Karpas-422 (cell line): ENCODE measurements around the gene ZBTB42. TPM values are rescaled to one million over a fixed set of nuclear protein-coding genes. Genes with fewer than 3 reads are reported as not detected.

Source experiments
- DNase-seq: peaks from one replicate; pipeline ENCODE4 v3.0.0-alpha.2; 2015
- H2AFZ ChIP-seq: fragments of 200-600 bp; sonication (generic); 2 replicates; pipeline ENCODE4 v1.6.1; 2014; ENCODE audit warnings: antibody characterized with exemption, low read length, mixed read lengths
- H3K27ac ChIP-seq: fragments of 200-600 bp; sonication (generic); 2 replicates; pipeline ENCODE4 v1.5.1; 2014; ENCODE audit warnings: mild to moderate bottlenecking, low read length, moderate library complexity
- H3K27me3 ChIP-seq: fragments of 200-600 bp; sonication (generic); 2 replicates; pipeline ENCODE4 v1.6.1; 2014; ENCODE audit warnings: low read length, mixed read lengths
- H3K36me3 ChIP-seq: fragments of 200-600 bp; sonication (generic); 2 replicates; pipeline ENCODE4 v1.6.1; 2014; ENCODE audit warnings: low read length, mixed read lengths; ENCODE audit not compliant: insufficient read depth
- H3K4me1 ChIP-seq: fragments of 200-600 bp; sonication (generic); 2 replicates; pipeline ENCODE4 v1.6.1; 2014; ENCODE audit warnings: mild to moderate bottlenecking, low read length, mixed read lengths
- H3K4me2 ChIP-seq: fragments of 200-600 bp; sonication (generic); 2 replicates; pipeline ENCODE4 v1.6.1; 2014; ENCODE audit warnings: low read length, low read depth, mild to moderate bottlenecking; ENCODE audit not compliant: poor library complexity, severe bottlenecking
- H3K4me3 ChIP-seq: fragments of 200-600 bp; sonication (generic); 2 replicates; pipeline ENCODE4 v1.5.1; 2014; ENCODE audit warnings: mild to moderate bottlenecking, antibody characterized with exemption, low read length, mixed read lengths
- H3K79me2 ChIP-seq: fragments of 200-600 bp; sonication (generic); 2 replicates; pipeline ENCODE4 v1.6.1; 2014; ENCODE audit warnings: mild to moderate bottlenecking, low read length, mixed read lengths
- H3K9ac ChIP-seq: fragments of 200-600 bp; sonication (generic); 2 replicates; pipeline ENCODE4 v1.6.0; 2014; ENCODE audit warnings: low read length
- H3K9me2 ChIP-seq: fragments of 200-600 bp; sonication (generic), shearing (Covaris generic); replicated peaks from 2 replicates; pipeline ENCODE4 v1.6.0; 2014; ENCODE audit warnings: mild to moderate bottlenecking, low read length, moderate library complexity; ENCODE audit not compliant: insufficient read depth
- H3K9me3 ChIP-seq: fragments of 300-700, 200-600 bp; sonication (generic); 2 replicates; pipeline ENCODE4 v1.6.1; 2014; ENCODE audit warnings: low read length, mixed read lengths
- H4K20me1 ChIP-seq: fragments of 200-600 bp; sonication (generic); 2 replicates; pipeline ENCODE4 v1.6.1; 2014; ENCODE audit warnings: mild to moderate bottlenecking, antibody characterized with exemption, low read length, low read depth; ENCODE audit not compliant: insufficient read depth
- total RNA-seq: library from RNA; depleted of rRNA; stranded (reverse); fragments of >200 nt; shearing (Covaris generic); gene quantifications from 2 replicates; pipeline ENCODE4 v1.2.3, GENCODE V29; 2014; ENCODE audit warnings: low replicate concordance

The ZBTB42 gene
- total RNA-seq, 1 experiment from 2014 or later, result 0.45 TPM

GRCh38 chr14:104767634-104767918, 33.3 kb upstream of the ZBTB42 start:
- Histone ChIP-seq H3K9me2 (no peaks in the 10 kb centered on the region), H3K9ac (no peak overlapping the region), H3K4me2 (no peak overlapping the region), H3K27ac (no peak overlapping the region), H3K36me3 (peaks cover 21% of the 10 kb centered on the region), H3K79me2 (no peaks in the 10 kb centered on the region), H2AFZ (no peak overlapping the region), H3K9me3 (peaks cover 7% of the 10 kb centered on the region; the same call in 1 of the 2 replicates), H3K4me1 (peaks cover 5% of the 10 kb centered on the region), H4K20me1 (no peaks in the 10 kb centered on the region), H3K27me3 (no peaks in the 10 kb centered on the region), H3K4me3 (no peak overlapping the region)
- no peak for DNase-seq

- Histone ChIP-seq H3K79me2 (no peaks in the 10 kb centered on the region), H4K20me1 (no peaks in the 10 kb centered on the region), H3K9ac (peak overlapping the region; percentile 47), H3K27me3 (no peaks in the 10 kb centered on the region), H2AFZ (no peak overlapping the region), H3K36me3 (peaks cover 29% of the 10 kb centered on the region), H3K4me1 (peaks cover 5% of the 10 kb centered on the region), H3K4me2 (no peak overlapping the region), H3K9me3 (peaks cover 7% of the 10 kb centered on the region; the same call in 1 of the 2 replicates), H3K9me2 (no peaks in the 10 kb centered on the region), H3K4me3 (no peak overlapping the region), H3K27ac (no peak overlapping the region)
- DNase-seq, result peak; percentile 96
Measured at GRCh38 chr14:104768437-104769323, 32.2 kb upstream of the ZBTB42 start.

GRCh38 chr14:104769324-104770071, 31.4 kb upstream of the ZBTB42 start:
- Histone ChIP-seq H3K36me3 (peaks cover 29% of the 10 kb centered on the region), H3K4me3 (no peak overlapping the region), H3K27me3 (no peaks in the 10 kb centered on the region), H3K9me3 (peaks cover 7% of the 10 kb centered on the region; the same call in 1 of the 2 replicates), H3K9ac (no peak overlapping the region), H3K4me2 (no peak overlapping the region), H3K4me1 (peaks cover 5% of the 10 kb centered on the region), H4K20me1 (no peaks in the 10 kb centered on the region), H3K79me2 (no peaks in the 10 kb centered on the region), H2AFZ (no peak overlapping the region), H3K27ac (no peak overlapping the region), H3K9me2 (no peaks in the 10 kb centered on the region)
- DNase-seq, result no peak

- Histone ChIP-seq H2AFZ (no peak overlapping the region), H4K20me1 (no peaks in the 10 kb centered on the region), H3K27me3 (no peaks in the 10 kb centered on the region), H3K27ac (no peak overlapping the region), H3K79me2 (no peaks in the 10 kb centered on the region), H3K4me1 (peaks cover 5% of the 10 kb centered on the region), H3K36me3 (peaks cover 35% of the 10 kb centered on the region), H3K9me2 (no peaks in the 10 kb centered on the region), H3K4me2 (no peak overlapping the region), H3K4me3 (no peak overlapping the region), H3K9me3 (peaks cover 7% of the 10 kb centered on the region; the same call in 1 of the 2 replicates), H3K9ac (no peak overlapping the region)
- DNase-seq, result no peak
Measured at GRCh38 chr14:104770072-104770579, 30.8 kb upstream of the ZBTB42 start.

GRCh38 chr14:104770851-104771272, 30.0 kb upstream of the ZBTB42 start:
- H3K36me3 ChIP-seq, result peaks cover 39% of the 10 kb centered on the region
- H3K9ac ChIP-seq, result no peak overlapping the region
- no peak overlapping the region for H3K4me3 ChIP-seq
- H3K27ac ChIP-seq, result no peak overlapping the region
- peaks cover 7% of the 10 kb centered on the region; the same call in 1 of the 2 replicates for H3K9me3 ChIP-seq
- no peaks in the 10 kb centered on the region for H4K20me1 ChIP-seq
- peaks cover 5% of the 10 kb centered on the region for H3K4me1 ChIP-seq
- no peaks in the 10 kb centered on the region for H3K27me3 ChIP-seq
- peak; percentile 76 for DNase-seq
- H2AFZ ChIP-seq, result no peak overlapping the region
- no peak overlapping the region for H3K4me2 ChIP-seq
- H3K79me2 ChIP-seq, result no peaks in the 10 kb centered on the region
- no peaks in the 10 kb centered on the region for H3K9me2 ChIP-seq

GRCh38 chr14:104771374-104771773, 29.5 kb upstream of the ZBTB42 start:
- no peaks in the 10 kb centered on the region for H3K79me2 ChIP-seq
- H2AFZ ChIP-seq, result no peak overlapping the region
- no peak overlapping the region for H3K4me2 ChIP-seq
- no peak overlapping the region for H3K27ac ChIP-seq
- no peaks in the 10 kb centered on the region for H3K27me3 ChIP-seq
- H3K4me3 ChIP-seq, result no peak overlapping the region
- peaks cover 5% of the 10 kb centered on the region for H3K4me1 ChIP-seq
- H3K9ac ChIP-seq, result no peak overlapping the region
- peaks cover 7% of the 10 kb centered on the region; the same call in 1 of the 2 replicates for H3K9me3 ChIP-seq
- no peaks in the 10 kb centered on the region for H4K20me1 ChIP-seq
- H3K36me3 ChIP-seq, result peaks cover 43% of the 10 kb centered on the region
- H3K9me2 ChIP-seq, result no peaks in the 10 kb centered on the region
- no peak for DNase-seq

- peaks cover 50% of the 10 kb centered on the region for H3K36me3 ChIP-seq
- no peak overlapping the region for H3K9ac ChIP-seq
- DNase-seq, result no peak
- H3K79me2 ChIP-seq, result no peaks in the 10 kb centered on the region
- H3K9me3 ChIP-seq, result peaks cover 7% of the 10 kb centered on the region; the same call in 1 of the 2 replicates
- H3K4me3 ChIP-seq, result no peak overlapping the region
- peaks cover 5% of the 10 kb centered on the region for H3K4me1 ChIP-seq
- no peak overlapping the region for H3K4me2 ChIP-seq
- no peak overlapping the region for H3K27ac ChIP-seq
- 0 out of 2 replicates have a peak, but pooled peaks cover under 1% of the 10 kb centered on the region for H4K20me1 ChIP-seq
- no peaks in the 10 kb centered on the region for H3K27me3 ChIP-seq
- H2AFZ ChIP-seq, result no peak overlapping the region
- H3K9me2 ChIP-seq, result no peaks in the 10 kb centered on the region
Measured at GRCh38 chr14:104771918-104772706, 28.8 kb upstream of the ZBTB42 start.
